ENCODE data around the gene MGAT5B. TPM values are rescaled to one million over a fixed set of nuclear protein-coding genes. Genes with fewer than 3 reads are reported as not detected.

MGAT5B gene
- total and polyA plus RNA-seq, 4 donors, result 0.02 to 0.25 TPM; not detected in 2

DNA sequence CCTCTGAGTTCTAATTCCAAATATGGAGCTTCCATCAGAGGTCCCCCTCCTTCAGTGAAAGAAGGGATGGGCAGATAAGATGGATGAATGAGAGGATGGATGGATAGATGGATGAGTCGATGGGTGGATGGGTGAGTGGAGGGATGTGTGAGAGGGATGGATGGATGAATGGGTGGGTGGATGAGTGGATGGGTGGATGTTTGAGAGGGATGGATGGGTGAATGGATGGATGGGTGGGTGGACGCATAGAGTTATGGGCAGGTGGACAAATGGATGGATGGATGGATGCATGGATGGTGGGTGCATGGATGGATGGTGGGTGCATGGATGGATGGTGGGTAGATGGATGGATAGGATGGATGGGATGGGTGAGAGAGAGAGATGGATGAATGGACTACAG is 69.0 kb downstream of the MGAT5B start:
- Histone ChIP-seq H3K4me1 (ENCODE audit: control insufficient read depth in 4 of 4, insufficient read depth in 4 of 4, low read length in 3 of 4) (no peaks in the 10 kb centered on the region), H3K4me3 (ENCODE audit: low read depth in 1 of 3, low read length in 3 of 3) (no peak overlapping the region), H3K36me3 (ENCODE audit: control insufficient read depth in 4 of 4, insufficient read depth in 3 of 4, low read depth in 1 of 4, low read length in 3 of 4) (no peaks in the 10 kb centered on the region), H3K27ac (ENCODE audit: low read depth in 1 of 2, low read length in 2 of 2) (no peak overlapping the region), H3K9ac (ENCODE audit: low read depth in 1 of 2, low read length in 2 of 2) (no peak overlapping the region), H3K9me3 (ENCODE audit: control insufficient read depth in 4 of 4, low read length in 3 of 4) (no peaks in the 10 kb centered on the region), H3K27me3 (ENCODE audit: control insufficient read depth in 4 of 4, insufficient read depth in 4 of 4, low read length in 3 of 4) (peaks cover 0 to 2% (median 0%) of the 10 kb centered on the region in 4 donors)
- TF ChIP-seq, protein P1, sequence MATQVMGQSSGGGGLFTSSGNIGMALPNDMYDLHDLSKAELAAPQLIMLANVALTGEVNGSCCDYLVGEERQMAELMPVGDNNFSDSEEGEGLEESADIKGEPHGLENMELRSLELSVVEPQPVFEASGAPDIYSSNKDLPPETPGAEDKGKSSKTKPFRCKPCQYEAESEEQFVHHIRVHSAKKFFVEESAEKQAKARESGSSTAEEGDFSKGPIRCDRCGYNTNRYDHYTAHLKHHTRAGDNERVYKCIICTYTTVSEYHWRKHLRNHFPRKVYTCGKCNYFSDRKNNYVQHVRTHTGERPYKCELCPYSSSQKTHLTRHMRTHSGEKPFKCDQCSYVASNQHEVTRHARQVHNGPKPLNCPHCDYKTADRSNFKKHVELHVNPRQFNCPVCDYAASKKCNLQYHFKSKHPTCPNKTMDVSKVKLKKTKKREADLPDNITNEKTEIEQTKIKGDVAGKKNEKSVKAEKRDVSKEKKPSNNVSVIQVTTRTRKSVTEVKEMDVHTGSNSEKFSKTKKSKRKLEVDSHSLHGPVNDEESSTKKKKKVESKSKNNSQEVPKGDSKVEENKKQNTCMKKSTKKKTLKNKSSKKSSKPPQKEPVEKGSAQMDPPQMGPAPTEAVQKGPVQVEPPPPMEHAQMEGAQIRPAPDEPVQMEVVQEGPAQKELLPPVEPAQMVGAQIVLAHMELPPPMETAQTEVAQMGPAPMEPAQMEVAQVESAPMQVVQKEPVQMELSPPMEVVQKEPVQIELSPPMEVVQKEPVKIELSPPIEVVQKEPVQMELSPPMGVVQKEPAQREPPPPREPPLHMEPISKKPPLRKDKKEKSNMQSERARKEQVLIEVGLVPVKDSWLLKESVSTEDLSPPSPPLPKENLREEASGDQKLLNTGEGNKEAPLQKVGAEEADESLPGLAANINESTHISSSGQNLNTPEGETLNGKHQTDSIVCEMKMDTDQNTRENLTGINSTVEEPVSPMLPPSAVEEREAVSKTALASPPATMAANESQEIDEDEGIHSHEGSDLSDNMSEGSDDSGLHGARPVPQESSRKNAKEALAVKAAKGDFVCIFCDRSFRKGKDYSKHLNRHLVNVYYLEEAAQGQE (IDR thresholded peaks at IDR 0.05), result no peak
- TF ChIP-seq, protein P2, sequence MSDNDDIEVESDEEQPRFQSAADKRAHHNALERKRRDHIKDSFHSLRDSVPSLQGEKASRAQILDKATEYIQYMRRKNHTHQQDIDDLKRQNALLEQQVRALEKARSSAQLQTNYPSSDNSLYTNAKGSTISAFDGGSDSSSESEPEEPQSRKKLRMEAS (IDR thresholded peaks at IDR 0.05), result no peak
- TF ChIP-seq RXRA (IDR thresholded peaks at IDR 0.05) (no peak), EGR1 (IDR thresholded peaks at IDR 0.05; ENCODE audit: low read depth in 2 of 2) (no peak)
- TF ChIP-seq, protein P3, sequence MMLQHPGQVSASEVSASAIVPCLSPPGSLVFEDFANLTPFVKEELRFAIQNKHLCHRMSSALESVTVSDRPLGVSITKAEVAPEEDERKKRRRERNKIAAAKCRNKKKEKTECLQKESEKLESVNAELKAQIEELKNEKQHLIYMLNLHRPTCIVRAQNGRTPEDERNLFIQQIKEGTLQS (IDR thresholded peaks at IDR 0.05), result no peak
- no peak for DNase-seq (ENCODE audit: low spot score)
- WGBS, result 86% methylated on average over 2 of the region's 2 CpGs

DNA sequence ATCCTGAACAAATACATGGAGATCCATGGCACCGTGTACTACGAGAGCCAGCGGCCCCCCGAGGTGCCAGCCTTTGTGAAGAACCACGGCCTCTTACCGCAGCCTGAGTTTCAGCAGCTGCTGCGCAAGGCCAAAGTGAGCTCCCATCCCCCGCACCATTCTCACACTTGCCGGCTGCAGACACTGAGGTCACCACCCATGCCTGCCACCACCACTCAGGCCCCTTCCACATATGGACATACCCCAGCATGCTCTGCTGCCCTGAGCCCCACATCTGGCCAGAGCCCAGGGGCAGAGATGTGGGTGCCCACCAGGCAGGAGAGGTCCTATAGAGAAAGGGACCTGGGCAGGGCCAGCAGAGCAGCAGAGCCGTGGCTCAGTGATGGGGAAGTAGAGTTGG is 69.8 kb downstream of the MGAT5B start:
- DNase-seq (ENCODE audit: low spot score), result no peak
- Histone ChIP-seq H3K4me1 (ENCODE audit: control insufficient read depth in 4 of 4, insufficient read depth in 4 of 4, low read length in 3 of 4) (no peaks in the 10 kb centered on the region), H3K9ac (ENCODE audit: low read depth in 1 of 2, low read length in 2 of 2) (no peak overlapping the region), H3K9me3 (ENCODE audit: control insufficient read depth in 4 of 4, low read length in 3 of 4) (no peaks in the 10 kb centered on the region), H3K36me3 (ENCODE audit: control insufficient read depth in 4 of 4, insufficient read depth in 3 of 4, low read depth in 1 of 4, low read length in 3 of 4) (no peaks in the 10 kb centered on the region), H3K27ac (ENCODE audit: low read depth in 1 of 2, low read length in 2 of 2) (no peak overlapping the region), H3K4me3 (ENCODE audit: low read depth in 1 of 3, low read length in 3 of 3) (no peak overlapping the region), H3K27me3 (ENCODE audit: control insufficient read depth in 4 of 4, insufficient read depth in 4 of 4, low read length in 3 of 4) (peaks cover 0 to 2% (median 0%) of the 10 kb centered on the region in 4 donors)
- 83% methylated on average over 10 of the region's 10 CpGs for WGBS
- TF ChIP-seq HNF4A (conservative IDR thresholded peaks at IDR 0.05) (no peak), SP1 (IDR thresholded peaks at IDR 0.05) (no peak), GABPA (IDR thresholded peaks at IDR 0.05 in 1 of 2, conservative IDR thresholded peaks at IDR 0.05 in 1 of 2) (no peak), EGR1 (IDR thresholded peaks at IDR 0.05; ENCODE audit: low read depth in 2 of 2) (no peak), HNF4G (IDR thresholded peaks at IDR 0.05) (no peak), FOXA2 (IDR thresholded peaks at IDR 0.05) (no peak), RAD21 (IDR thresholded peaks at IDR 0.05) (no peak), FOXA1 (IDR thresholded peaks at IDR 0.05) (no peak), TAF1 (conservative IDR thresholded peaks at IDR 0.05) (no peak), NR2F2 (IDR thresholded peaks at IDR 0.05) (no peak), YY1 (IDR thresholded peaks at IDR 0.05) (no peak)
- TF ChIP-seq, protein P4, sequence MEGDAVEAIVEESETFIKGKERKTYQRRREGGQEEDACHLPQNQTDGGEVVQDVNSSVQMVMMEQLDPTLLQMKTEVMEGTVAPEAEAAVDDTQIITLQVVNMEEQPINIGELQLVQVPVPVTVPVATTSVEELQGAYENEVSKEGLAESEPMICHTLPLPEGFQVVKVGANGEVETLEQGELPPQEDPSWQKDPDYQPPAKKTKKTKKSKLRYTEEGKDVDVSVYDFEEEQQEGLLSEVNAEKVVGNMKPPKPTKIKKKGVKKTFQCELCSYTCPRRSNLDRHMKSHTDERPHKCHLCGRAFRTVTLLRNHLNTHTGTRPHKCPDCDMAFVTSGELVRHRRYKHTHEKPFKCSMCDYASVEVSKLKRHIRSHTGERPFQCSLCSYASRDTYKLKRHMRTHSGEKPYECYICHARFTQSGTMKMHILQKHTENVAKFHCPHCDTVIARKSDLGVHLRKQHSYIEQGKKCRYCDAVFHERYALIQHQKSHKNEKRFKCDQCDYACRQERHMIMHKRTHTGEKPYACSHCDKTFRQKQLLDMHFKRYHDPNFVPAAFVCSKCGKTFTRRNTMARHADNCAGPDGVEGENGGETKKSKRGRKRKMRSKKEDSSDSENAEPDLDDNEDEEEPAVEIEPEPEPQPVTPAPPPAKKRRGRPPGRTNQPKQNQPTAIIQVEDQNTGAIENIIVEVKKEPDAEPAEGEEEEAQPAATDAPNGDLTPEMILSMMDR (IDR thresholded peaks at IDR 0.05; ENCODE audit: low read depth, low read length, missing input control), result no peak
- TF ChIP-seq, protein P1 (IDR thresholded peaks at IDR 0.05), result no peak
- TF ChIP-seq, protein P2 (IDR thresholded peaks at IDR 0.05), result no peak
- TF ChIP-seq, protein P3 (IDR thresholded peaks at IDR 0.05), result no peak
- TF ChIP-seq, protein P5, sequence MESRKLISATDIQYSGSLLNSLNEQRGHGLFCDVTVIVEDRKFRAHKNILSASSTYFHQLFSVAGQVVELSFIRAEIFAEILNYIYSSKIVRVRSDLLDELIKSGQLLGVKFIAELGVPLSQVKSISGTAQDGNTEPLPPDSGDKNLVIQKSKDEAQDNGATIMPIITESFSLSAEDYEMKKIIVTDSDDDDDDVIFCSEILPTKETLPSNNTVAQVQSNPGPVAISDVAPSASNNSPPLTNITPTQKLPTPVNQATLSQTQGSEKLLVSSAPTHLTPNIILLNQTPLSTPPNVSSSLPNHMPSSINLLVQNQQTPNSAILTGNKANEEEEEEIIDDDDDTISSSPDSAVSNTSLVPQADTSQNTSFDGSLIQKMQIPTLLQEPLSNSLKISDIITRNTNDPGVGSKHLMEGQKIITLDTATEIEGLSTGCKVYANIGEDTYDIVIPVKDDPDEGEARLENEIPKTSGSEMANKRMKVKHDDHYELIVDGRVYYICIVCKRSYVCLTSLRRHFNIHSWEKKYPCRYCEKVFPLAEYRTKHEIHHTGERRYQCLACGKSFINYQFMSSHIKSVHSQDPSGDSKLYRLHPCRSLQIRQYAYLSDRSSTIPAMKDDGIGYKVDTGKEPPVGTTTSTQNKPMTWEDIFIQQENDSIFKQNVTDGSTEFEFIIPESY (IDR thresholded peaks at IDR 0.05), result no peak
